Measurements from ENCODE around the gene LOC101059915.
"Not testable (repeated sequence)": the region's sequence is repeated elsewhere in the genome, so short reads cannot be mapped to it uniquely, and the experiment has no call there.

Gene LOC101059915

GRCh38 chrX:71660562-71661416 lies 6.6 kb upstream of the LOC101059915 start:
- FAIRE-seq (no peak), DNase-seq (ENCODE audit: insufficient read length, low spot score) (no peak)
- no peak for TF ChIP-seq POLR2A (IDR thresholded peaks at IDR 0.05; ENCODE audit: low read depth, low read length)

- FAIRE-seq (no peak), DNase-seq (ENCODE audit: insufficient read length, low spot score) (no peak)
- no peak for TF ChIP-seq POLR2A (IDR thresholded peaks at IDR 0.05; ENCODE audit: low read depth, low read length)
Observed at GRCh38 chrX:71661919-71662318, 5.4 kb upstream of the LOC101059915 start.

- DNase-seq (ENCODE audit: insufficient read length, low spot score); FAIRE-seq: not testable (repeated sequence)
Observed at GRCh38 chrX:71662654-71663053, 4.7 kb upstream of the LOC101059915 start.

- not testable (repeated sequence) for FAIRE-seq; DNase-seq (ENCODE audit: insufficient read length, low spot score)
Observed at GRCh38 chrX:71663238-71663637, 4.1 kb upstream of the LOC101059915 start.

- FAIRE-seq (peak; percentile 64), DNase-seq (ENCODE audit: insufficient read length, low spot score) (peak; percentile 29)
Observed at GRCh38 chrX:71664202-71664601, 3.1 kb upstream of the LOC101059915 start.

- DNase-seq (ENCODE audit: insufficient read length, low spot score) (no peak), FAIRE-seq (no peak)
- no peak for TF ChIP-seq POLR2A (IDR thresholded peaks at IDR 0.05; ENCODE audit: low read depth, low read length)
Observed at GRCh38 chrX:71664889-71665491, 2.4 kb upstream of the LOC101059915 start.

- no peak for FAIRE-seq
- no peak for TF ChIP-seq POLR2A (IDR thresholded peaks at IDR 0.05; ENCODE audit: low read depth, low read length)
- no peak for DNase-seq (ENCODE audit: insufficient read length, low spot score)
Observed at GRCh38 chrX:71665747-71666146, 1.6 kb upstream of the LOC101059915 start.

GRCh38 chrX:71666240-71667223 lies 814 bp upstream of the LOC101059915 start:
- TF ChIP-seq POLR2A (IDR thresholded peaks at IDR 0.05; ENCODE audit: low read depth, low read length) = no peak
- no peak for DNase-seq (ENCODE audit: insufficient read length, low spot score)
- no peak for FAIRE-seq

- no peak for FAIRE-seq
- TF ChIP-seq POLR2A (IDR thresholded peaks at IDR 0.05; ENCODE audit: low read depth, low read length) = no peak
- no peak for DNase-seq (ENCODE audit: insufficient read length, low spot score)
Observed at GRCh38 chrX:71668248-71668595, 876 bp downstream of the LOC101059915 start.

- DNase-seq (ENCODE audit: insufficient read length, low spot score) (no peak), FAIRE-seq (no peak)
- no peak for TF ChIP-seq POLR2A (IDR thresholded peaks at IDR 0.05; ENCODE audit: low read depth, low read length)
Observed at GRCh38 chrX:71669492-71669891, 2.1 kb downstream of the LOC101059915 start.

- peak; percentile 73 for FAIRE-seq
- not testable (repeated sequence) for DNase-seq (ENCODE audit: insufficient read length, low spot score)
Observed at GRCh38 chrX:71669947-71670346, 2.6 kb downstream of the LOC101059915 start.

- DNase-seq (ENCODE audit: insufficient read length, low spot score) (no peak), FAIRE-seq (no peak)
- no peak for TF ChIP-seq POLR2A (IDR thresholded peaks at IDR 0.05; ENCODE audit: low read depth, low read length)
Observed at GRCh38 chrX:71671043-71671780, 3.9 kb downstream of the LOC101059915 start.

- TF ChIP-seq POLR2A (IDR thresholded peaks at IDR 0.05; ENCODE audit: low read depth, low read length) = no peak
- FAIRE-seq = no peak
- no peak for DNase-seq (ENCODE audit: insufficient read length, low spot score)
Observed at GRCh38 chrX:71671938-71672337, 4.6 kb downstream of the LOC101059915 start.

GRCh38 chrX:71675636-71676035 lies 8.3 kb downstream of the LOC101059915 start:
- DNase-seq (ENCODE audit: insufficient read length, low spot score); FAIRE-seq: not testable (repeated sequence)

- DNase-seq (ENCODE audit: insufficient read length, low spot score); FAIRE-seq: not testable (repeated sequence)
Observed at GRCh38 chrX:71676068-71676795, 8.9 kb downstream of the LOC101059915 start.

- DNase-seq (ENCODE audit: insufficient read length, low spot score); FAIRE-seq: not testable (repeated sequence)
Observed at GRCh38 chrX:71677195-71677594, 9.8 kb downstream of the LOC101059915 start.
